ENCODE data around the gene CARS2. TPM values are rescaled to one million over a fixed set of nuclear protein-coding genes. Genes with fewer than 3 reads are reported as not detected.

CARS2 gene
- total RNA-seq, 4 donors from 2014 or later, result 32.9 to 56.9 (median 40.2) TPM

DNA sequence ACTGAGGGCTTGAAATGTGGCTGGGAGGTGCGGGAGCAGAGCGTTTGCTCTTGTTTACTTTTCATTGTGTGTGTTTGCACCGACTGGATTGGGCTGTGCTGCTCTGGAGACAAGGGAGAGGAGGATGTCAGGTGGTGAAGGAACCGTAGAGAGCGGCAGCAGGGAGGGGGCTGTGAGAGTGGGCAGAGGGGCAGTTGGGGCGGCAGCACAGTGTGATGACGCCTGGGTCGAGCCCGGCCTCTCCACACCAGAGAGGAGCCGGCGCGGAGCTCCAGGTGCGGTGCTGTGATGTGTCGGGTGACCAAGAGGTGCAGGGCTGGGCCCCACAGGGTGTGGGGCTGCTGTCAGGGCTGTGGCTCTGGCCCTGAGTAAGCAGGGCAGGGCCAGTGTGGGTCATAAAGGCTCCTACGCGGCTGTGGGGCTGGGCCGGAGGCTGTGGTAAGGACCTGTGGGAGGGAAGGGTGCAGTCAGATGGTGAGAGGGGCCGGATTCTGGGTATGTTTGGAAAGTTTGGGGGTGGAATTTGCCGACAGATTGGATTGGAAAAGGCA is 80.1 kb downstream of the CARS2 start:
- Histone ChIP-seq H3K9me3 (no peaks in the 10 kb centered on the region), H3K36me3 (peaks cover 5 to 62% (median 53%) of the 10 kb centered on the region in 4 donors), H3K4me1 (peaks cover 27 to 86% (median 76%) of the 10 kb centered on the region in 4 donors), H3K27me3 (no peaks in the 10 kb centered on the region), H3K27ac (replicated peaks in 1 of 4) (no peak overlapping the region), H3K4me3 (no peak overlapping the region)
- DNase-seq (ENCODE audit: extremely low spot score), result no peak
- TF ChIP-seq, protein P1, sequence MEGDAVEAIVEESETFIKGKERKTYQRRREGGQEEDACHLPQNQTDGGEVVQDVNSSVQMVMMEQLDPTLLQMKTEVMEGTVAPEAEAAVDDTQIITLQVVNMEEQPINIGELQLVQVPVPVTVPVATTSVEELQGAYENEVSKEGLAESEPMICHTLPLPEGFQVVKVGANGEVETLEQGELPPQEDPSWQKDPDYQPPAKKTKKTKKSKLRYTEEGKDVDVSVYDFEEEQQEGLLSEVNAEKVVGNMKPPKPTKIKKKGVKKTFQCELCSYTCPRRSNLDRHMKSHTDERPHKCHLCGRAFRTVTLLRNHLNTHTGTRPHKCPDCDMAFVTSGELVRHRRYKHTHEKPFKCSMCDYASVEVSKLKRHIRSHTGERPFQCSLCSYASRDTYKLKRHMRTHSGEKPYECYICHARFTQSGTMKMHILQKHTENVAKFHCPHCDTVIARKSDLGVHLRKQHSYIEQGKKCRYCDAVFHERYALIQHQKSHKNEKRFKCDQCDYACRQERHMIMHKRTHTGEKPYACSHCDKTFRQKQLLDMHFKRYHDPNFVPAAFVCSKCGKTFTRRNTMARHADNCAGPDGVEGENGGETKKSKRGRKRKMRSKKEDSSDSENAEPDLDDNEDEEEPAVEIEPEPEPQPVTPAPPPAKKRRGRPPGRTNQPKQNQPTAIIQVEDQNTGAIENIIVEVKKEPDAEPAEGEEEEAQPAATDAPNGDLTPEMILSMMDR (IDR thresholded peaks at IDR 0.05), result no peak
- no peak for TF ChIP-seq EP300 (IDR thresholded peaks at IDR 0.05)
- TF ChIP-seq POLR2A (IDR thresholded peaks at IDR 0.05; ENCODE audit: low read depth), result no peak
- TF ChIP-seq POLR2AphosphoS5 (IDR thresholded peaks at IDR 0.05), result no peak
- intact Hi-C loops (cut with DNase I), result no loop called here
- WGBS, result 84% methylated on average over 19 of the region's 19 CpGs

DNA sequence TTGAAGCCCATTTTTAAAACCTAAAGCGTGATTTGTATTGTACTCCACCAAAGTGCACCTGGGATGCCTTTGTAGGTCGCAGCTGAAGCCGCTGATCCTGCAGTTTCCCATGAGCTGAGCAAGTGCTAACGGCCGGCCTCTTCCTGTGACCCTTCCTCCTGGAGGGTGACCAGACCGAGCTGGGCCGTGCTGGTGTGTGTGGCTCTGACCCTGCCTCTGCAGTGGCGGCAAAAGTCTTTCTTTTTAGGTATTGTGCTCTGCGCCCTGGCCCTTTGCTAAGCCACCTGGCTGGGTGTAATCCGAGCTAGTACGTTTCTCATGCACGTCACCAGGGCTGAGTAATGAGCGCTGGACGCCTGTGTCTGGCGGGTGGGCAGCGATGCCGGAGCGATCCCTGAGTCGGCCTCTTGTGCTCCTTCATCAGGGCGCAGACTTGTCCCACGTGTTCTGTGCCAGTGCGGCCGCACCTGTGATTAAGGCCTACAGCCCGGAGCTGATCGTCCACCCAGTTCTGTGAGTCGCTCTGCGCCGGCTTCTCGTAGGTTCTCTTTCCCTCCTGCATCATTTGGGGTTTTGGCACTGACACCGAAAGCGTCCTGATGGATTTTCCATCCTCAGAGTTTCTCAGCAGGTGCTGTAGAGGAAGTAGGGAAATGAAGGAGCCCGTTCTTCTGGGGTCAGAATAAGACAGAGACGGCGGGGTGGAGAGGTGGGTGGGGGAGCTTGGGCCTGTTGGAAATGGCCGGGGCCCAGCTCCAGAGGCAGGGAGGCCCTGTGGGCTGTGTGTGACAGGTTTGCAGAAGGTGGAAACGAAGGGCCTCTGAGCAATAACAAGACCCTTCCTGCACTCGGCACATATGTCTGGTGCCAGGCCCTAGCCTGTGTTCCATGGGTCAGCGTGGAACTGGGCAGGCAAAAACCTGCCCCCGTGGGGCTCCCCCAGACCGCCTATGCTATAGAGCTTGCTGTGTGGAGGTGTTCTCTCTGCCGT is 80.9 kb downstream of the CARS2 start:
- Histone ChIP-seq H3K27ac (replicated peaks in 1 of 4) (no peak overlapping the region), H3K4me1 (peaks cover 25 to 87% (median 78%) of the 10 kb centered on the region in 4 donors)

DNA sequence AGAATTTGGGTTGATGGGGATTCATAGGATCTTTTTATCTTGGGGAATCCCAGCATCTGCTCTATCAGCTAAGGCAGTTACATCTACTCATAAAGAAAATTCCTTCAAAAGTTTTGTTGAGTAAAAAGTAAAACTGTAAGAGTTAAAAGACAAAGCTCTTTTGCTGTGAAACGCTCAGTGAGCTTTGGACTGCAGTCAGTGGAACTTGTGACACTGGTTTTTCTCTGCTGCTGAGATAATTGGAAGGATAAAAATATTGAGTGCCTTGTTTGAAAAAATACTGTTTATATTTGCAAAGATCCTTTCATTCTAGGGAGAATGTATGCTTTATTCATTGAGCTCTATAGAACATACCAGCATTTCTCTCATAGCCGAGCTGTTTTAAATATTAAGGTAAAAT is 85.3 kb downstream of the CARS2 start:
- Histone ChIP-seq H3K27ac (replicated peaks in 1 of 4) (peak overlapping the region in 1 of 4 donors; percentile 20), H3K4me1 (peaks cover 26 to 87% (median 77%) of the 10 kb centered on the region in 4 donors), H3K27me3 (no peaks in the 10 kb centered on the region), H3K9me3 (no peaks in the 10 kb centered on the region), H3K4me3 (no peak overlapping the region), H3K36me3 (peaks cover 5 to 34% (median 27%) of the 10 kb centered on the region in 4 donors)
- intact Hi-C loops (cut with DNase I), result no loop called here
- WGBS, result 40% methylated on average over 2 of the region's 2 CpGs
- DNase-seq (ENCODE audit: extremely low spot score), result no peak
- no peak for TF ChIP-seq EP300 (IDR thresholded peaks at IDR 0.05)
- no peak for TF ChIP-seq POLR2A (IDR thresholded peaks at IDR 0.05; ENCODE audit: low read depth)
- TF ChIP-seq, protein P1 (IDR thresholded peaks at IDR 0.05), result no peak
- no peak for TF ChIP-seq POLR2AphosphoS5 (IDR thresholded peaks at IDR 0.05)

More for the DNA sequence above, 80.9 kb downstream of the CARS2 start:
- no peak for DNase-seq (ENCODE audit: extremely low spot score)
- no peak for TF ChIP-seq POLR2AphosphoS5 (IDR thresholded peaks at IDR 0.05)
- TF ChIP-seq POLR2A (IDR thresholded peaks at IDR 0.05; ENCODE audit: low read depth), result no peak
- TF ChIP-seq EP300 (IDR thresholded peaks at IDR 0.05), result no peak
- TF ChIP-seq, protein P1 (IDR thresholded peaks at IDR 0.05), result no peak
- H3K4me3 ChIP-seq, result no peak overlapping the region
- no peaks in the 10 kb centered on the region for H3K27me3 ChIP-seq
- WGBS, result 86% methylated on average over 34 of the region's 41 CpGs
- intact Hi-C loops (cut with DNase I), result no loop called here
- H3K36me3 ChIP-seq, result peaks cover 5 to 62% (median 53%) of the 10 kb centered on the region in 4 donors
- H3K9me3 ChIP-seq, result no peaks in the 10 kb centered on the region

DNA sequence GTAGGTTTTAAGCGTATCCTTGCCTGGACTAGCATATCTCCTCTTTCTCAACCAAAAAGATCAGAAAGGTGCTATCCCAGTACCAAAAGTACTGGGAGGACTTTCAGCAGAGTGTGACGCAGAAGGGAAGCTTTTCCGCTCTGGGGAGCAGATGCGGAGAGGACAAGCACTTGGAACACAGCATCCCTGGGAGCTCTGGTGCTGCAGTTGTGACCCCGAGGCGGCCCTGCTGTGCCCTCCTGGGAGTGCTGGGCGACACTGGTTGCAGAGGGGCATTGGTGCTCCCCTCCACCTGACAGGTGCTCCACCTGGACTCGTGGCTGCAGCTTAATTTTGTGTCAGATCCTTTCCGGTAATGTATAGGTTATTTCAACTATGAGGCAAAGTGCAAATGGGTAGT is 87.1 kb downstream of the CARS2 start:
- intact Hi-C loops (cut with DNase I), result loop anchor here (5.0 kb wide), 1 partner anchor 89 kb away; the partner anchor contains the start of gene CARS2
- no peaks in the 10 kb centered on the region for H3K9me3 ChIP-seq
- WGBS, result 90% methylated on average over 9 of the region's 9 CpGs
- H3K4me1 ChIP-seq, result peaks cover 30 to 80% (median 75%) of the 10 kb centered on the region in 4 donors
- peaks cover 0 to 17% (median 12%) of the 10 kb centered on the region in 4 donors for H3K36me3 ChIP-seq
- DNase-seq (ENCODE audit: extremely low spot score), result no peak
- no peak overlapping the region for H3K4me3 ChIP-seq
- no peaks in the 10 kb centered on the region for H3K27me3 ChIP-seq
- H3K27ac ChIP-seq (replicated peaks in 1 of 4), result peak overlapping the region in 3 of 4 donors; percentile 92 to 98 (median 93)
- TF ChIP-seq POLR2AphosphoS5 (IDR thresholded peaks at IDR 0.05) (peak in 1 of 2 donors; percentile 22), EP300 (IDR thresholded peaks at IDR 0.05) (no peak)

DNA sequence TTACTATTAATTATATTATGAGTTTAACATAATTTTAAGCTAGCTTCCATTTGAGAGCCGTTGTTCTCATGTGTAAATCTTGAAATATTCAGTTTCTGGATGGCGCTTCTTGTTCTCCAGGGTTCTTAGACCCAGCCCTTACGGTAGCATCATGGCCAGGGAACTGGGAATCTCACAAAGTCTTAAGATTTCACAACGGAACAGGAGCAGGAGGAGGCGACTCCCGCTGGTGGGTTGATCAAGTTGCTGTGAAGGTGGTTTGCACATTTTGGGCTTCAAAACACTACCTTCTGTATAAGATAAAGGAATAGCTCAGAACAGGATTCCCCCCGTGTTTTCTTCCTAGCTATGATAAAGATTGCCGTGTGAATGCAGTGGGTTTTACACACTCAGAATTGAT is 87.7 kb downstream of the CARS2 start:
- H3K9me3 ChIP-seq, result no peaks in the 10 kb centered on the region
- 82% methylated on average over 8 of the region's 8 CpGs for WGBS
- peaks cover 30 to 75% (median 73%) of the 10 kb centered on the region in 4 donors for H3K4me1 ChIP-seq
- no peaks in the 10 kb centered on the region for H3K27me3 ChIP-seq
- peaks cover 0 to 11% (median 6%) of the 10 kb centered on the region in 4 donors for H3K36me3 ChIP-seq
- DNase-seq (ENCODE audit: extremely low spot score), result no peak
- TF ChIP-seq, protein P1 (IDR thresholded peaks at IDR 0.05), result no peak
- TF ChIP-seq EP300 (IDR thresholded peaks at IDR 0.05) (no peak), POLR2AphosphoS5 (IDR thresholded peaks at IDR 0.05) (no peak), POLR2A (IDR thresholded peaks at IDR 0.05; ENCODE audit: low read depth) (no peak)
- intact Hi-C loops (cut with DNase I), result loop anchor here (5.0 kb wide), 1 partner anchor 89 kb away; the partner anchor contains the start of gene CARS2
- no peak overlapping the region for H3K4me3 ChIP-seq
- peak overlapping the region; percentile 92 to 98 (median 94) for H3K27ac ChIP-seq (replicated peaks in 1 of 4)

Data from esophagus muscularis mucosa (tissue), 4 donors.